Right lobe of liver (tissue), 4 donors: ENCODE measurements around the gene SUSD6.

Experiments
- POLR2A ChIP-seq: fragments of 450-650 bp; IDR thresholded peaks from one replicate; pipeline ENCODE4 v1.6.1; 2017; ENCODE audit warnings: antibody characterized with exemption, mild to moderate bottlenecking
- TF ChIP-seq, protein P1 (sequence below), 4 donors: fragments of 200-600 bp in 3 of 4; fragments of 450-650 bp in 1 of 4; IDR thresholded peaks; one replicate each; pipeline versions ENCODE4 v1.5.1 to v1.8.0; 2016 to 2022; ENCODE audit warnings: antibody characterized with exemption in 4 of 4, mild to moderate bottlenecking in 2 of 4
- donor health status: DM: no; HTN: no; CAD: no.
- donor health status: DM: no; HTN: no; CAD: no.
- donor health status: DM: no; HTN: yes; CAD: no.

DNA sequence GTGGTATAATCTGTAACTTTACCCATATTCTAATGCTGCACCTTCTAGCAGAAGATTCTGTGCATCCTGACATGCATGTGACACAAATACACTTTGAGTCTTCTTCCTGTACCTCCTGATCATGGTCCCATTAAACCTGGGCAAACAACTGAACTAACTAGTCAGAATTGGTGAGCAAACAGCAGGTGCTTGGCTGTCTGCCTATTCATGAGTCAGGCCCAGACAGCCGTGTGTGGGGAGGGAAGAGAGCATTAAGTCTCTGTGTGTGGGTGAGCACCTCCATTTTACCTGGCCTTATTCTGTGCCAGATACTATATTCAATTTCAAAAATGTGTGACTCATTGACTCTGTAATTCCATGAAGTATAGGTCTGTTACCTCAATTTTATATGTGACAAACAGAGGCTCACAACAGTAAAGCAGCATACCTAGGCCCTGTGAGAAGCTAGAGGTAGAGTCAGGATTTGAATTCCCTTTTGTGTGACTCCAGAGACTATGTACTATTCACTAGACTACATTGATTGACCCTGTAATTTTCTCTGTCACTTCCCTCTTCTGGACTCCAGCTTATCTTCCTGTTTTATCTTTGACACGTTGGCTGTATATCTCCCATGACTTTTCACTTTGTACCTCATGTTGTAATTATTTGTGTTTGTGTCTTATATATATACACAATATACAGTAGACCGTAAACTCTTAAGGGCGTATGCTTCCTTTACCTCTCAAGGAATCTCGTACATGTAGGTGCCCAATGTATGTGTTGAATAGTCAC is 32.2 kb downstream of the SUSD6 start:
- TF ChIP-seq, protein P1, sequence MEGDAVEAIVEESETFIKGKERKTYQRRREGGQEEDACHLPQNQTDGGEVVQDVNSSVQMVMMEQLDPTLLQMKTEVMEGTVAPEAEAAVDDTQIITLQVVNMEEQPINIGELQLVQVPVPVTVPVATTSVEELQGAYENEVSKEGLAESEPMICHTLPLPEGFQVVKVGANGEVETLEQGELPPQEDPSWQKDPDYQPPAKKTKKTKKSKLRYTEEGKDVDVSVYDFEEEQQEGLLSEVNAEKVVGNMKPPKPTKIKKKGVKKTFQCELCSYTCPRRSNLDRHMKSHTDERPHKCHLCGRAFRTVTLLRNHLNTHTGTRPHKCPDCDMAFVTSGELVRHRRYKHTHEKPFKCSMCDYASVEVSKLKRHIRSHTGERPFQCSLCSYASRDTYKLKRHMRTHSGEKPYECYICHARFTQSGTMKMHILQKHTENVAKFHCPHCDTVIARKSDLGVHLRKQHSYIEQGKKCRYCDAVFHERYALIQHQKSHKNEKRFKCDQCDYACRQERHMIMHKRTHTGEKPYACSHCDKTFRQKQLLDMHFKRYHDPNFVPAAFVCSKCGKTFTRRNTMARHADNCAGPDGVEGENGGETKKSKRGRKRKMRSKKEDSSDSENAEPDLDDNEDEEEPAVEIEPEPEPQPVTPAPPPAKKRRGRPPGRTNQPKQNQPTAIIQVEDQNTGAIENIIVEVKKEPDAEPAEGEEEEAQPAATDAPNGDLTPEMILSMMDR (IDR thresholded peaks at IDR 0.05) = no peak
- TF ChIP-seq POLR2A = no peak
